Prostate gland (tissue), 2 donors: ENCODE data around the gene KRTAP10-5.

Experiments
- CTCF ChIP-seq, 4 experiments: fragments of 200-600 bp in 2 of 4; fragments of 450-650 bp in 2 of 4; sonication (generic) in 2 of 4; IDR thresholded peaks; 1 replicate in 3 of 4; 2 replicates in 1 of 4; pipeline ENCODE4 v1.5.1; 2016 to 2019; ENCODE audit warnings: antibody characterized with exemption in 4 of 4, mild to moderate bottlenecking in 2 of 4, moderate library complexity in 2 of 4
- POLR2A ChIP-seq: fragments of 450-650 bp; IDR thresholded peaks from one replicate; pipeline ENCODE4 v1.6.1; 2016; ENCODE audit warnings: antibody characterized with exemption, mild to moderate bottlenecking
- POLR2AphosphoS5 ChIP-seq: sonication (generic); formaldehyde crosslinking; IDR thresholded peaks from one replicate; pipeline ENCODE4 v1.6.1; 2017; ENCODE audit warnings: antibody characterized with exemption

- TF ChIP-seq POLR2AphosphoS5, result no peak
- no peak for TF ChIP-seq CTCF (IDR thresholded peaks at IDR 0.05)
- no peak for TF ChIP-seq POLR2A
Measured at GRCh38 chr21:44617071-44617501, 36.7 kb upstream of the KRTAP10-5 start.
